ENCODE data around the gene FAM90A1.
"Not testable (repeated sequence)": the region's sequence is repeated elsewhere in the genome, so short reads cannot be mapped to it uniquely, and the experiment has no call there.

GRCh38 chr12:8242622-8242879, 15.1 kb upstream of the FAM90A1 start:
- TF ChIP-seq CTCF (IDR thresholded peaks at IDR 0.05; ENCODE audit: insufficient read depth, low read depth, low read length); EZH2 (IDR thresholded peaks at IDR 0.05; ENCODE audit: insufficient read depth, low read length): not testable (repeated sequence)
